ENCODE data around the gene NPM1.
"Not testable (repeated sequence)": the region's sequence is repeated elsewhere in the genome, so short reads cannot be mapped to it uniquely, and the experiment has no call there.

The NPM1 gene

GRCh38 chr5:171413153-171413910 lies 25.7 kb downstream of the NPM1 start:
- DNase-seq (ENCODE audit: low spot score): no peak

- not testable (repeated sequence) for DNase-seq (ENCODE audit: low spot score)
These were observed 26.3 kb downstream of the NPM1 start for GRCh38 chr5:171413993-171414392.

DNA sequence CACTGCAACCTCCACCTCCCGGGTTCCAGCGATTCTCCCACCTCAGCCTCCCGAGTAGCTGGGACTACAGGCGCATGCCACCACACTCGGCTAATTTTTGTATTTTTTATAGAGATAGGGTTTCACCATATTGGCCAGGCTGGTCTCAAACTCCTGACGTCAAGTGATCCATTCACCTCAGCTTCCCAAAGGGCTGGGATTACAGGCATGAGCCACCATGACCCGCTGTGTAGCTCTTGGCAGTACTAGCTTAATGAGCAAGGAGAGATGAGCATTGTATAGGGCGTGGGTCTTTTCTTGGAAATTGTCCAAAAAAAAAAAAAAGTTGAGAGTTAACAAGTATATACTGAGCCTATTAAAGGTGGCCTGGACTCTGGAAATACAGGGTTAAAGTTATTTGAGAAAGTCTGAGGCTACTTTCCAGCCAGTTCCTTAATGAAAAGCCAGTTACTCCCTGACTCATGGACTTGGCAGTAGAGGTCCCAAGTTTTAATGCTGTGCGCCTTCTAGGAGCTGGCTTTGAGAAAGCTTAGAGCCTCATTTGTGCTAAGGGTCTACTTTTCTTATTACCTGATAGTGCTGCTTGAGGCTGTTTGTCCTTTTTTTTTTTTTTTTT lies 27.6 kb downstream of the NPM1 start:
- no peak for DNase-seq (ENCODE audit: low spot score)

DNA sequence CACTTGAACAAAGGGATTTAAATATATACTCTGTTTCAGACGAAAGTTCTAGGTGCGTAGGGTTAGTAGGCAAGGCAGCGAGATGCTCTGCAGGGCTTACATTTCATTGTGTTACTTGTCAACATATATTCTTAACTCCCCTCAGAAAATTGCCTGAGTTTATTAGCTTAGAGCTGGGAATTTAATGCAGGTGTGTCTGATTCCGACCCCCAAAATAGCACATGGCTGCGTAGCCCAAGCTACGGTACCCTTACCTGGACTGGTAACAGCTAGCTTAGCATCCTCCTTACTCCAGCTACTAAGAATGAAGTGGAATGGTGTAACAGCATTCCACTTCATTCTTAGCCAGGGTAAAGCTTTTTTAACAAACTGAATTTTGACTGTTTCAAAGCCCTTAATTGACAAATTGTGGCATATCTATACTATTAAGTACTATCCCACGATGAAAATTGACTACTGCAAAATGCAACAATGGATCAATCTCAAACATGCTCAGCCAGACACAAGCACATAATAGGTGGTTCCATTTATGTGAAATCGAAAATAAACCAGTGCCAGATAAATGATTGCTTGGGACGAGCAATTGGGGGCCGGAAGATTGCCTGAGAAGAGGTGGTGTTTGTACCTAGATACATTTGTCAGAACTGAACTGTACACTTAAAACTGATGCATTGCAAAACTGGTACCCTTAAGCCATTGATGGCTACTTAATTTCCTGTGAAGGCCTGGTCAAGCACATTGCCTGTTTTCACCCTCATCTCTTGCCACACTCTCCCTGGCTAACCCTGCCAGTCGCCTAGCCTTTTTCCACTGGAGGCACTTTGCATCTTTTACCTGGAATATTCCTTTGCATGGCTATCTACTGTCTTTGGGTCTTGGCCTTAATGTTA lies 28.8 kb downstream of the NPM1 start:
- no peak for DNase-seq (ENCODE audit: low spot score)

DNA sequence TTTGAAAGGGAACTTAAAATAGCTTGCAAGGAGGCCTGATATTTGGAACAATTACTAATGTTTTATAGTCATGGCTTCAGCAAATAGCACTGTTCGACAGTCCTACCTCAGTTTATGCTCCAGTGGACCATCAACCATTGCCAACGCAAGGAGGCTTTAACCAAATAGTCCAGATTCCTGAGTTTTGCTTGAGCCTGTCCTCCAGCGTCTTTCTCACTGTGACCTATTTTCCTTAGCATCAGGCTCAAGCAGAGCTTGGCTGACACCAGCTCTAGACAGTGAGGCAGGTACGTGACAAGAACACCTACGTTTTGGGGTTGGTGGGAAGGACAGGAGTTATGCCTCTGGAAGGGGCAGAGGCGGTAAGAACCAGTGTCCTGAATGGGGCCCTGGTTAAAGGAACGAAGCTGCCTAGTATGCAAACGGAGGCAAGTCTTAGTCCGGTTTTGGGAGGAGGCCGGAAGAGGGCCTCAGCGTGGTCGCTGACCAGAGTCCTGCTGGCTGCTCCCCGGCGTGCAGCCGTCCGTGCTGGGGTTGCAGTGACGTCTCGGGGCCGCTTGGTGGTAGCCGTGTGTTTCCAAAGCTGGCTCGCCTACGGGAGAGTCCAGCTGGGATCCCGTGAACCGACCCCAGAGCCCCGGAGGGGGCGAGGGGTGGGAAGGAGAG lies 30.8 kb downstream of the NPM1 start:
- DNase-seq (ENCODE audit: low spot score): peak; percentile 77

- no peak for DNase-seq (ENCODE audit: low spot score)
These were observed 31.5 kb downstream of the NPM1 start, which contains the start of gene FGF18 for GRCh38 chr5:171418982-171419687. FGF18 (plus strand) TSS chr5:171419647; CDS start chr5:171420200, 553 bp downstream.

- peak; percentile 21 for DNase-seq (ENCODE audit: low spot score)
These were observed 32.2 kb downstream of the NPM1 start for GRCh38 chr5:171419688-171420430.

- no peak for DNase-seq (ENCODE audit: low spot score)
These were observed 33.0 kb downstream of the NPM1 start for GRCh38 chr5:171420431-171421241.

DNA sequence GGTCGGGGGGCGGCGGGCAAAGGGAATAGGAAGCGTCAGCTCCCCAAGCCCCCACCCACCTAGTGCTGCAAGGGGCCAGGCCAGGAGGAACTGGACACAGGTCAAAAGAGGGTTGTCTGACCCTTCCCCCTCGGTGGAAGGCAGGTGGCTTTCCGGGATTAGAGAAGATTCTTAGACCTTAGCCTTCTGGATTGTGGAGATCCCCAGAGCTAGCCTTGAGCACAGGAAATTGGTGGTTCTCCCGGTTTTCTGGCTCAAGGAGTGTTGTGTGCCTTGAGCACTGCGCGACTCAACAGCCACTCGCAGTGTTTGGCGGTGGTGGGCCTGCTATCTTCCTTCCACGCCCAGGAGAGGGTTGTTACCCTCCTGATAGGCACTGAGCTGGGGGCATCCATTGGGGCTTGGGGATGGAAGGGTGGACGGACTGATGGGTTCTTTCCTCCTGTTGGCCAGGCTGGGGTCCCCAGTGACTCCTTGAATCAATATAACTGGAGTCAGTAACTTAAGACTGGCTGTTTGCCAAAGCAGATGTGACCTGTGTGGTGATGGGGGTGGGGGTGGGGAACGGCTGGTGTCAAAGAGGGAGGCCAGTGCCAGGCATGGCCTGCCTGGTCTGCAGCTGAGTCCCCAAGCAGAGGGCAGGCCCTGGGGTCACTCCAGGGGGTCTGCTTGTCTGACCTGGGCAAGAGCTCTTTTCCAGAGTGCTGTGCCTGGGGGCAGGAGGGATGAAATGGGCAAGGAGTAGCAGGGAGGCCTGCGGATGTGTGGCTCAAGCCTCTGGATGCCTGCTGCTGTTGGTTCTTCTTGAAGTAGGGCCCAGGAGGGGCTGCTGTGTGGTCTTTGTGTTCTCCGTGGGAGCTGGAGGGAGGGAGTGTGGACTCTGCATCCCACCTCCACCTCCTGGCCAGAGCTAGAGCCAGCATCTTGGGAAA lies 33.9 kb downstream of the NPM1 start:
- no peak for DNase-seq (ENCODE audit: low spot score)

- DNase-seq (ENCODE audit: low spot score): no peak
These were observed 34.8 kb downstream of the NPM1 start for GRCh38 chr5:171422495-171422894.

DNA sequence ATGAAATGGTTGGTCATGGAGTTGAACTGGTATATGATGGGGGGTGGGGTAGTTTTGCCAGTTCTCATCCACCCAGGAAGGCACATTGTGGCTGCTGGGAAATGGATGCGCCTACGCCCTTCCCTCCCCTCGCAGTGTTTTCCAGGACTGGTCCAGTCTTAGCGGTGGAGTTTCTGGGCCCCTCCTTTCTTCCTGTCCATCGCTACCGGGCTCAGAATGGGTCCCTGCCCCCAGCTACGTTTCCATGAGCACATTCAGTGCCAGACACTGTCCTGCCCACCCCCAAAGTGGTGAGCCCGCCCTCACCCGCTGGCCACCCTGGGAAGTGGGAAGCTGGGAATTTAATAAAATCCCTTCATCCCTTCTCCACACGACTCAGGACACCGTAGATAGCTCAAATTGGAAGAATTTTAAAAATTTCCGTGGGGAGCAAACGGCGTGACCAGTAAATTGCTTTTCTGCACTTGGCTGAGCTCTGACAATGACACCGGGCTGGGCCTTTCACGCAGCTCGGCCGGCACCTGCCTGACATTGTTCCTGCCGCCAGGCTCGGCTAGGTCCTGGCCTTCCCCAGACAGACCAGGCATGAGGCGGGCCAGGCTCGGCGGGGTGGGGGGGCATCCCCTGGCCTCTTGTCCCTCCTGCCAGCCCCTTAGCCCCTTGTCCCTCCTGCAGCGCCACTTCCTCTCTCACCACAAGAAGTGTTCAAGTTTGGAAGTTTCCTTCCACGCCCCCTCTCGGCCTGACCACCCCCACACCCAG lies 35.4 kb downstream of the NPM1 start:
- no peak for DNase-seq (ENCODE audit: low spot score)

DNA sequence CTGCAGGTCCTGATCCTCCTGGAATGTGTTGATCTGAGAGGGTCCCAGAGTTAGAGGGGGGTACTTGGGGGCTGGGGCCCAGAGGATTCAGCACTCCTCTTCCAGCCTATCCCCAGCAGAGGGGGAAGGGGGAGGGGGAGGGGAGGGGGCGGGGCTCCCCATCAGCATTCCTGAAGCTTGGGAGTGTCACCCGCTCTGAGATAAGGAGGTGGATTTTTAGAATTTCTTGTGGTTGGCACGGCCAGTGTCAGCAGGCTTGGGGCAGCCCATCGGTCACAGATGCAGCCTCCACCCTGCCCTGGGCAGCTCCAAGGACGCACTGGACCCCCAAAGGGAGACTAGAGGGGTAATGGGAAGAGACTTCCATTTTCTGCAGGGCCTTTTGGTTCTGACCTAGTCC lies 37.1 kb downstream of the NPM1 start:
- DNase-seq (ENCODE audit: low spot score): no peak

- DNase-seq (ENCODE audit: low spot score): no peak
These were observed 38.1 kb downstream of the NPM1 start for GRCh38 chr5:171425596-171426244.

DNA sequence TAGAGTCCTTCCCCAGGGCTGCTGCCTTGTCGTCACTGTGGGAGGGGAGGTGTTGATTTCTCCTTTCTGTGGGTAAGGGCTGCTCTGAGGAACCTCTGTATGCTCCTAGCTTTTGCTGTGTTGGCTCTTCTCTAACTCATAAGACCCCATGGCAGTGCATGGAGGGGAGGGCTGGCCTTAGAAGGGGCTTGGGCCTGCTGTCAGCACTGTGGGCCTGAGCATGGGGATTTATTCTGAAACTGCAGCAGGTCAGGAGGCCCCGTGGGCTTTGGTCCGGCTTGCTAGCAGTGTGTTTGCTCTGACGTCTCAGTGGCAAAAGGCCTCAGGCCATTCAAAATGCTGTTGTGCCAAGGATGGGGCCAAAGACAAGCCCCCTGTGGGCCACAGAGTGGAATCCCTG lies 38.6 kb downstream of the NPM1 start:
- no peak for DNase-seq (ENCODE audit: low spot score)

GRCh38 chr5:171426680-171427079 lies 39.0 kb downstream of the NPM1 start:
- DNase-seq (ENCODE audit: low spot score): no peak

DNA sequence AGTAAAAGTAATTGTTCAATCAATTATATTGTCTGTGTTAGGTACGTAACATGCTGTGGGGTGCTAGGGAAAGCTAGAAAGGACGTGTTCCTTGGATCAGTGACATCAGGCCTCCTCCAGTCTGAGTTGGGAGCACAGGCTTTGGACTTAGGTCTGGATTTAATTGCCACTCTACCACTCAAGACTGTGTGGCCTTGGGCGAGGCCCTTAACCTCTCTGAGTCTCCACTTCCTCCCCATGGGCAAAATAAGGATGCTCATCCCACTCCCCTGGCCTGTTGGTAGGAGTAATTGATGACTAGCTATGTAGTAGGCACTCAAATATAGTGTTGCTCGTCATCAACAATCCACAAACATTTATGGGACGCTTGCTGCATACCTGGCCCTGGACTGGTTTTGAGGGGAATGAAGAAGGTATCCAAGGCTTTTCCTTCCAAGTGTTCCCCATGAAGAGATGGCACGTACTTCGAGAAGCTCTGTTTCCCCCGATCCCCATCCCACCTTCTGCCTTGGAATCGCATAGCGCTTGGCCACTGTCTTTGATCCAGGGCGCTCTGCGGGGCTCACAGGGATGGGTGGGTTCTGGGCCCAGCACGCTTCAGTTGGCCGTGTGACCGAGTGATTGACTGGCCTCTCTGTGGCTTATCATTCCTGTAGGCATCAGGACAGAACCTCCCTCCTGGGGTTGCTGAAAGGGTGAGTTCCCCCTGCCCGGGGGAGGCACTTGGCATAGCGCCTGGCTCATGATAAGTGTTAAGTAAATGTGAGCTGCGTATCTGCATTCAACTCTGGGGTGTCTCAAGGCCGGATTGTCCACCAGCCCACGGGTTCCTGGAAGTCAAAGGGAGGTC lies 39.9 kb downstream of the NPM1 start:
- no peak for DNase-seq (ENCODE audit: low spot score)

All from kidney capillary endothelial cell (primary cell).